Measurements from ENCODE around the gene FXYD6.

GRCh38 chr11:117834068-117834810 lies 42.2 kb downstream of the FXYD6 start:
- no peak for TF ChIP-seq POLR2A (IDR thresholded peaks at IDR 0.05; ENCODE audit: low read length)
- no peak for TF ChIP-seq GATA1 (IDR thresholded peaks at IDR 0.05; ENCODE audit: low read depth, low read length)

All from erythroblast (primary cell).